Stimulated activated naive B cell treated with anti-CD40 and anti-IgM and Interleukin-4, amounts not matched to agents 10 μg/mL and 1 μg/mL and 100 μg/mL, for 72 hours (primary cell): ENCODE measurements around the gene SENP3.
A peak's percentile ranks its signal among the peaks of the same experiment; 100 is the strongest.

Experiments used
- ATAC-seq, 2 donors: fragments of 150-1000 bp; cut with Tn5 transposase; replicated peaks; 2 replicates each; pipeline ENCODE4 v1.10.0; 2021; ENCODE audit warnings: moderate library complexity in 1 of 2
- DNase-seq: peaks from one replicate; pipeline ENCODE4 v3.0.0; 2021
- H3K27ac Mint-ChIP-seq: one replicate; pipeline ENCODE4 v1.8.0; 2022; ENCODE audit warnings: mild to moderate bottlenecking, mixed read lengths
- H3K27me3 Mint-ChIP-seq, 2 donors: one replicate each; pipeline ENCODE4 v1.8.0; 2022; ENCODE audit warnings: mixed read lengths in 2 of 2
- H3K36me3 Mint-ChIP-seq, 2 donors: one replicate each; pipeline ENCODE4 v1.8.0; 2022; ENCODE audit warnings: mixed read lengths in 2 of 2, mild to moderate bottlenecking in 1 of 2
- H3K4me1 Mint-ChIP-seq, 2 donors: one replicate each; pipeline ENCODE4 v1.8.0; 2022; ENCODE audit warnings: mixed read lengths in 2 of 2, mild to moderate bottlenecking in 1 of 2
- H3K4me3 Mint-ChIP-seq, 2 donors: one replicate each; pipeline ENCODE4 v1.8.0; 2022; ENCODE audit warnings: mild to moderate bottlenecking in 2 of 2, mixed read lengths in 2 of 2, moderate library complexity in 1 of 2
- H3K9me3 Mint-ChIP-seq, 2 donors: one replicate each; pipeline ENCODE4 v1.8.0; 2022; ENCODE audit warnings: mixed read lengths in 2 of 2, mild to moderate bottlenecking in 1 of 2

The SENP3 gene

GRCh38 chr17:7615265-7615747, 53.6 kb downstream of the SENP3 start:
- Mint-ChIP-seq H3K36me3 (peaks cover 10 to 17% of the 10 kb centered on the region in 2 donors), H3K9me3 (no peaks in the 10 kb centered on the region), H3K27ac (peak overlapping the region; percentile 73), H3K4me1 (peaks cover 23 to 31% of the 10 kb centered on the region in 2 donors), H3K4me3 (peak overlapping the region; percentile 77 to 88), H3K27me3 (no peaks in the 10 kb centered on the region)
- DNase-seq (no peak), ATAC-seq (no peak)

- peaks cover 3 to 6% of the 10 kb centered on the region in 2 donors for H3K4me1 Mint-ChIP-seq
- H3K4me3 Mint-ChIP-seq, result no peak overlapping the region
- no peaks in the 10 kb centered on the region for H3K9me3 Mint-ChIP-seq
- ATAC-seq (no peak), DNase-seq (no peak)
- no peak overlapping the region for H3K27ac Mint-ChIP-seq
- H3K27me3 Mint-ChIP-seq, result no peaks in the 10 kb centered on the region
- H3K36me3 Mint-ChIP-seq, result peaks cover 0 to 2% of the 10 kb centered on the region in 2 donors
These were observed 56.9 kb downstream of the SENP3 start for GRCh38 chr17:7618608-7619007.

GRCh38 chr17:7620835-7621234, 59.1 kb downstream of the SENP3 start:
- no peaks in the 10 kb centered on the region for H3K9me3 Mint-ChIP-seq
- no peak for ATAC-seq
- H3K36me3 Mint-ChIP-seq, result peaks cover 0 to 4% of the 10 kb centered on the region in 2 donors
- no peak overlapping the region for H3K4me3 Mint-ChIP-seq
- no peak overlapping the region for H3K27ac Mint-ChIP-seq
- no peak for DNase-seq
- no peaks in the 10 kb centered on the region for H3K4me1 Mint-ChIP-seq
- H3K27me3 Mint-ChIP-seq, result no peaks in the 10 kb centered on the region
